NCI-H82 treated with DMSO at 0.1 percent for 48 hours (cell line): ENCODE measurements around the gene KRT83.

Source experiments
- DNase-seq: peaks from one replicate; lab custom pipeline; 2025; ENCODE audit not compliant: unreplicated experiment; lab: John Stamatoyannopoulos, UW

KRT83 gene

GRCh38 chr12:52268212-52268611 is 53.0 kb downstream of the KRT83 start:
- DNase-seq, result no peak

- DNase-seq, result no peak
These were observed 53.5 kb downstream of the KRT83 start for GRCh38 chr12:52267699-52268098.

- no peak for DNase-seq
These were observed 53.9 kb downstream of the KRT83 start for GRCh38 chr12:52267266-52267665.

- DNase-seq, result no peak
These were observed 54.7 kb downstream of the KRT83 start for GRCh38 chr12:52266514-52266913.

- DNase-seq, result no peak
These were observed 56.8 kb downstream of the KRT83 start for GRCh38 chr12:52264435-52264825.
